ENCODE data around the gene GNG12. TPM values are rescaled to one million over a fixed set of nuclear protein-coding genes. Genes with fewer than 3 reads are reported as not detected.

Gene GNG12
- total RNA-seq, 1 experiment from 2014 or later: 117 TPM

DNA sequence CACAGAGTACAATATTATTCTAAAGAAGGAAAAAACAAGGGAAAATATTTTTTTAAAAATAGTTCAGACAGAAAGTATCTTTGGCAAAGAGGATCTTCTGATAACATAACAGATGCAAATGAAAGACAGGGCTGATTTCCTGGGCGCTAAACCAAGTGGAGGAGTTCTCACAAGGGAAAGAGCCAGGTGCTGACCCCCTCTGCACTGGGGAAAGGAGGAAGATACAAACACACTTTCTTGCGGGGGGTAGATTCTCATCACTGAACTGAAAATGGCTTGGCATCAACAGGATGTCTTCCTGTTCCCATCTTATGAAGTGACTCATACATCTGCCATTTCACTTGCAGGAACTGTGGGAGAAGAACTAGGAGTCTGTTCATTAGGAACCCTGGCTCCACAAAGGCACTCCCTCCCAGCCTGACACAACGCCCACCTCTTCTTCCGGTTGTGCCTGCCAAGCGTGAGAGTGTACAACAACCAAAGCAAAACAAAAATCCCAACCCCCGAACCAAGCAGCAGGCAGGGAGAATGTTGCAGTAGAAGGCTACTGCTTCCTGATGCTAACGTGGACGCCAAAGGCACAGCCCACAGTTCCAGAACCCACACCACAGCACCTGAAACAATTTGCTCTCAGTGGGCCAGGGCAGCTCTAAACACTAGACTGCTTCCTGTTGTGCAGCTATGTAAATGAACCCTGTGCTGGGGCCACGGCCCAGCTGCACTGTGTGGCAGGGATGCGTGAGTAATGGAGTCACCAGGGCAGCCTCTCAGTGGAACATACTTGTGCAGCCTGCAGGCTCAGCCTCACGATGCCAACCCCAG, 97.2 kb downstream of the GNG12 start:
- intact Hi-C loops (cut with micrococcal nuclease): loop anchor here (1.0 kb wide), 1 partner anchor 13 kb away; no protein-coding TSS in a partner anchor
- DNase-seq (ENCODE audit: unreplicated experiment): peak; percentile 98

DNA sequence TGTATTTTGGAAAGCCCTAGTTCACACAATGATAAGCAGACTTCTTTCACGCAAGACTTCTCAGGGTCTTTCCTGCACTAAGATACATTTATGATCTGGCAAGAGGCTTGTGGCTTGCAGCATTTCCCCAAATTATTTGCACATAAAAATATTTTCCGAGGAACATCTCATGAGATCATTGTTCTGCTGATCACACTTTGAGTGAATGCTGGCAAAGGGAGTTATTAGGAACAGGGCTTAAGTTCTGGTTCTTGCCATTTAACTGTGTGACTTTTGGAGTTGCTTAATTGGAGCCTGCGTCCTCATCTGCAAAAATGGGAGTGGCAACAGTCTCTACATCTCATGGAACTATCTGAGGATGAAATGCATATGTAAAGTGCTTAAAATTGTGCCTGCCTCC, 98.1 kb downstream of the GNG12 start:
- no peaks in the 10 kb centered on the region for H3K27me3 Mint-ChIP-seq (ENCODE audit: insufficient read depth, unreplicated experiment)
- H3K27ac Mint-ChIP-seq (ENCODE audit: low read depth, unreplicated experiment): peak overlapping the region; percentile 96
- H3K9me3 Mint-ChIP-seq (ENCODE audit: unreplicated experiment): no peaks in the 10 kb centered on the region
- no peaks in the 10 kb centered on the region for H3K36me3 Mint-ChIP-seq (ENCODE audit: insufficient read depth, unreplicated experiment)
- DNase-seq (ENCODE audit: unreplicated experiment): no peak
- H3K4me1 Mint-ChIP-seq (ENCODE audit: insufficient read depth, unreplicated experiment): peaks cover 34% of the 10 kb centered on the region
- POLR2A ChIA-PET: interaction anchor here (0.7 to 7.0 kb wide), 5 partner anchors 8 to 109 kb away, joined by 3 to 56 read pairs (median 4); no protein-coding TSS in a partner anchor
- CTCF ChIA-PET: interaction anchor here (0.7 to 1.0 kb wide), 2 partner anchors 8 to 14 kb away, joined by 3 read pairs; no protein-coding TSS in a partner anchor
- intact Hi-C loops (cut with micrococcal nuclease): no loop called here
- TF ChIP-seq, protein P1, sequence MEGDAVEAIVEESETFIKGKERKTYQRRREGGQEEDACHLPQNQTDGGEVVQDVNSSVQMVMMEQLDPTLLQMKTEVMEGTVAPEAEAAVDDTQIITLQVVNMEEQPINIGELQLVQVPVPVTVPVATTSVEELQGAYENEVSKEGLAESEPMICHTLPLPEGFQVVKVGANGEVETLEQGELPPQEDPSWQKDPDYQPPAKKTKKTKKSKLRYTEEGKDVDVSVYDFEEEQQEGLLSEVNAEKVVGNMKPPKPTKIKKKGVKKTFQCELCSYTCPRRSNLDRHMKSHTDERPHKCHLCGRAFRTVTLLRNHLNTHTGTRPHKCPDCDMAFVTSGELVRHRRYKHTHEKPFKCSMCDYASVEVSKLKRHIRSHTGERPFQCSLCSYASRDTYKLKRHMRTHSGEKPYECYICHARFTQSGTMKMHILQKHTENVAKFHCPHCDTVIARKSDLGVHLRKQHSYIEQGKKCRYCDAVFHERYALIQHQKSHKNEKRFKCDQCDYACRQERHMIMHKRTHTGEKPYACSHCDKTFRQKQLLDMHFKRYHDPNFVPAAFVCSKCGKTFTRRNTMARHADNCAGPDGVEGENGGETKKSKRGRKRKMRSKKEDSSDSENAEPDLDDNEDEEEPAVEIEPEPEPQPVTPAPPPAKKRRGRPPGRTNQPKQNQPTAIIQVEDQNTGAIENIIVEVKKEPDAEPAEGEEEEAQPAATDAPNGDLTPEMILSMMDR (IDR thresholded peaks at IDR 0.05; ENCODE audit: unreplicated experiment): no peak
- BruUV-seq (replicated peaks): no TSS peak
- no peak overlapping the region for H3K4me3 Mint-ChIP-seq (ENCODE audit: unreplicated experiment)

More for the DNA sequence above, 97.2 kb downstream of the GNG12 start:
- ChIA-PET CTCF (interaction anchor here (0.7 to 3.0 kb wide), 2 partner anchors 13 to 24 kb away, joined by 3 to 12 read pairs; no protein-coding TSS in a partner anchor), POLR2A (interaction anchor here (0.7 to 7.0 kb wide), 10 partner anchors 9 to 306 kb away, joined by 3 to 65 read pairs (median 4); partner anchors contain the start of genes GADD45A and SERBP1)
- no peaks in the 10 kb centered on the region for H3K9me3 Mint-ChIP-seq (ENCODE audit: unreplicated experiment)
- peak overlapping the region; percentile 64 for H3K4me3 Mint-ChIP-seq (ENCODE audit: unreplicated experiment)
- no TSS peak for BruUV-seq (replicated peaks)
- H3K27ac Mint-ChIP-seq (ENCODE audit: low read depth, unreplicated experiment): peak overlapping the region; percentile 96
- TF ChIP-seq, protein P1 (IDR thresholded peaks at IDR 0.05; ENCODE audit: unreplicated experiment): no peak
- H3K36me3 Mint-ChIP-seq (ENCODE audit: insufficient read depth, unreplicated experiment): no peaks in the 10 kb centered on the region
- H3K4me1 Mint-ChIP-seq (ENCODE audit: insufficient read depth, unreplicated experiment): peaks cover 34% of the 10 kb centered on the region
- H3K27me3 Mint-ChIP-seq (ENCODE audit: insufficient read depth, unreplicated experiment): no peaks in the 10 kb centered on the region

DNA sequence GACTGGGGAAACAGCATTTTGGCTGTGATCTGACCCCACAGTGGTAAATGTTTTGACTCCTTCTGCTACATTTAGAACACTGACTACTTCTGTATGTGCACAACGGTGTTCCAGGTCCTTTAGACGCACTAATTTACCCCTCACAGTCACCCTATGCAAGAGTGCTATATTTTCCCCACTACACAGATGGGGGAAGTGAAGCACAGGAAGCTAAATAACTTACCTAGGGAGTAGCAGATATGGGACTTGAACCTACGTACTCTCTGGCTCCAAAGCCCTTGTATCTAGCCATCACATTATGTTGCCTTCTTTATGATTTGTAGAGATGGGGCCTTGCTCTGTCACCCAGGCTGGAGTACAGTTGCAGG, 99.0 kb downstream of the GNG12 start:
- Mint-ChIP-seq H3K27ac (ENCODE audit: low read depth, unreplicated experiment) (peak overlapping the region; percentile 57), H3K27me3 (ENCODE audit: insufficient read depth, unreplicated experiment) (no peaks in the 10 kb centered on the region), H3K9me3 (ENCODE audit: unreplicated experiment) (no peaks in the 10 kb centered on the region), H3K4me3 (ENCODE audit: unreplicated experiment) (no peak overlapping the region), H3K4me1 (ENCODE audit: insufficient read depth, unreplicated experiment) (peaks cover 30% of the 10 kb centered on the region), H3K36me3 (ENCODE audit: insufficient read depth, unreplicated experiment) (no peaks in the 10 kb centered on the region)
- CTCF ChIA-PET: interaction anchor here (0.7 to 2.1 kb wide), 3 partner anchors 9 to 199 kb away, joined by 3 to 4 read pairs (median 3); no protein-coding TSS in a partner anchor
- no peak for DNase-seq (ENCODE audit: unreplicated experiment)
- POLR2A ChIA-PET: interaction anchor here (0.5 to 0.8 kb wide), 2 partner anchors 10 to 13 kb away, joined by 3 to 6 read pairs; no protein-coding TSS in a partner anchor
- TF ChIP-seq, protein P1 (IDR thresholded peaks at IDR 0.05; ENCODE audit: unreplicated experiment): no peak
- intact Hi-C loops (cut with micrococcal nuclease): no loop called here
- no TSS peak for BruUV-seq (replicated peaks)

DNA sequence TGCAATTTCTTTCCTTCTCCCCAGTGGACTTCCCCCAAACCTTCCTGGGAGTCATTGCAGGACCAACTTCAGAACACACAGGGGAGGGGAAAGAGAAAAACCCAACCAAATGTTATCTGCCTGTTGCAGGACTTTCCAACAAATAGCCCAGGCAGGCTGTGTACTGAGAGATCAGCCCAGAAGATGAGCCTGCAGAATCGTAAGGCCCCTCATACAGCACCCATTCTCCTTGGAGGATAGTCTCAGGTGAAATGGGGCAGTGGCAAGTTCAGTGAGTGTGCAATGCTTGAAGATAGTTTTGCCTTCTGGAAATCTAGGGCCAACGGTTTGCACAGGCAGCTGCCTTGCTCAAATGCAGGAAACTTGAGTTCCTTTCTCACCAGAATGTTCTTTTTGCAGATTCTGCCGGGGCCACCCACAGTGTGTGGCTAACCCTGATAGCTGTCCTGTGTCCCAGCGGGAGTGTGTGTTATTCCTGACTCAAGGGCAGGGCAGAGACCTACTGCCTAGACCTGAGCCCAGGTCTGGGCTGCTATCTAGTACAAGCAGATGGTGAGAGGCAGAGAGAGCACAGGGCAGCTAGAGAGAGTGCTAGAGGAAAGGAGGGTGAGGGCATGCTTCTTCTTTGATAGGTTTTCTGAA, 99.5 kb downstream of the GNG12 start:
- ChIA-PET CTCF (interaction anchor here (0.6 to 2.1 kb wide), 4 partner anchors 10 to 198 kb away, joined by 3 to 4 read pairs (median 3); no protein-coding TSS in a partner anchor), POLR2A (interaction anchor here (0.5 to 2.1 kb wide), 4 partner anchors 9 to 480 kb away, joined by 3 to 6 read pairs (median 4); no protein-coding TSS in a partner anchor)
- Mint-ChIP-seq H3K27me3 (ENCODE audit: insufficient read depth, unreplicated experiment) (no peaks in the 10 kb centered on the region), H3K4me3 (ENCODE audit: unreplicated experiment) (no peak overlapping the region), H3K9me3 (ENCODE audit: unreplicated experiment) (no peaks in the 10 kb centered on the region), H3K36me3 (ENCODE audit: insufficient read depth, unreplicated experiment) (no peaks in the 10 kb centered on the region), H3K4me1 (ENCODE audit: insufficient read depth, unreplicated experiment) (peaks cover 25% of the 10 kb centered on the region), H3K27ac (ENCODE audit: low read depth, unreplicated experiment) (peak overlapping the region; percentile 57)
- no TSS peak for BruUV-seq (replicated peaks)
- intact Hi-C loops (cut with micrococcal nuclease): no loop called here
- no peak for DNase-seq (ENCODE audit: unreplicated experiment)
- TF ChIP-seq, protein P1 (IDR thresholded peaks at IDR 0.05; ENCODE audit: unreplicated experiment): no peak

Measured in MCF 10A (cell line).